GM11168 (cell line): Measurements from ENCODE around the gene PODXL2.
"Not testable (repeated sequence)": the region's sequence is repeated elsewhere in the genome, so short reads cannot be mapped to it uniquely, and the experiment has no call there.

Experiments
- in situ Hi-C: fragments of 300-500 bp; cut with MboI; formaldehyde crosslinking; loops from one replicate; pipeline ENCODE4 v1.12.0; 2022; ENCODE audit warnings: low sequenced_read_pairs; ENCODE audit not compliant: unreplicated experiment

The PODXL2 gene

DNA sequence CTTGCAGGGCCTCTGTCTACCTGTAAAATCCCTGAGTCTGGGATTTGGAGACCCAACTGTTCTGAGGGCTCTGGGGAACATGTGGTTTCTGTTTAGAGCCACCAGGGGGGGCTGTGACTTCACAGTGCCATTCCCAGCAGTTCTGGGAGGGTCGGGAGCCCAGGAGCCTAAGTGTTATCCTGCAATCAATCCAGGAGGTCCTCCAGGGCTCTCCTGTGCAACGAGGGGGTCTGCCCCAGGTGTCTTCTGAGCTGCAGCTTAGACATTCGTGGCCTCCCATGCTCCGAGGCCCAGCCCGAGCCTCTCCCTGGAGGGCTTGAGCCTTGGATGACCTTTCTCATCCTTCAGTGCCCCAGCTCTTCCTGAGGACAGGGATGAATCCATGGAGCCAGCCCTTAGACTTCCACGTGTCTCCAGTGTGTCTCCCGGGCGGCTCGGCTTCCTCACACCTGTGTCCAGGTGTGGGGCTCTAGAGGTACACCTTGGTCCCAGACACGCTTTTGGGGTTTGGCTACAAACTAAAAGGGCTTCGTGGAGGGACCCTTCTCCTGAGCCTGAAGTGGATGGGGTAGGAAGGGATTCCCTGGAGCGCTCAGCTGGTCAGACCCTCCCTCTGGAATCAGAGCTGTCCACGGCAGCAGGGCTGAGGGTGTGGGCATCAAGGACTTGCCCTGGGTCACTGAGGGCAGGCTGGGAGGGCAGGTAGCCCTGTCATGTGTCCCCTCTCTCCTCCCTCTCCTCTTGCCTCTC, 23.4 kb downstream of the PODXL2 start:
- in situ Hi-C loops, result no loop called here

DNA sequence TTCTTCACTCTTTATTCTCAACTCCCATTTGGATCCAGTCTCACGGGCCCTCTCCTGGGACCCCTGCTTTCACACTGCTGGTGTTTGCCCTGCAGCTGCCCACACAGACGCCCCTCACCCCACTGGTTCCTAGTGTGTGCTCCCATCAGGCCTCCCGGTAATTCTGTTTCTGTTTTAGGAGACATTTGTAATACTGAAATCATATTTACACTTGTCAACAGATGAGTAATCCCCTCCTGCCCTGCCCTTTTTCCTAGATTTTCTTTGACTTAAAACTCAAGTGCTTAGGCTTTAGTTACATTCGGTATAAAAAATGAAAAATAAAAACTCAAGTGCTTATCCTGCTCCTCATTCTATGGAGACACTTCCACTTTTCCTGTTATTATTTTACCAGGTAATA, 25.4 kb downstream of the PODXL2 start:
- in situ Hi-C loops, result no loop called here

DNA sequence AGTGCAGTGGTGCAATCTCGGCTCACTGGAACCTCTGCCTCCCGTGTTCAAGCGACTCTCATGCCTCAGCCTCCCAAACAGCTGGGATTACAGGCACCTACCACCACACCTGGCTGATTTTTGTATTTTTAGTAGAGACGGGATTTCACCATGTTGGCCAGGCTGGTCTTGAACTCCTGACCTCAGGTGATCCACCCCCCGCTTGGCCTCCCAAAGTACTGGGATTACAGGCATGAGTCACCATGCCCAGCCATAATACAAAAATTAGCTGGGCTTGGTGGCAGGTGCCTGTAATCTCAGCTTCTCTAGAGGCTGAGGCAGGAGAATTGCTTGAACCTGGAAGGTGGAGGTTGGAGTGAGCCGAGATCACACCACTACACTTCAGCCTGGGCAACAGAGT, 26.0 kb downstream of the PODXL2 start:
- in situ Hi-C loops, result not testable (repeated sequence)

DNA sequence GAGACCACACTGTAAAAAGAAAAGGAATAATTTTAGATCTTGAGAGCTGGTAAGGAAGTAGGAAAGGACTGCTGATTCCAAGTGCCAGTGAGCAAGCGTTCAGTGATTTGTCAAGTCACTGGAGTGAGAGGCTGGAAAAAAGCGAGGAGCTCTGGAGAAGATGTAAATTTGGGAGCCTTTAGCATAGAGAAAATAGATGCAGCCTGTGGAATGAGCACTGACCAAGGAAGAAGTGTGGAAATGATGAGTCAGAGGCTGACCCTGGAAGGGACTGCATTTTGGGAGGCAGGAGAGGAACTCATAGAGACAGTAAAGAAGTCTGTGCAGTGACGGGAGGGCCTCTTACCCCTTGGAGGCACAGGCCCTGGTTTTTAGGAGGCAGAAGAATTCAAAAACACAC, 26.7 kb downstream of the PODXL2 start:
- in situ Hi-C loops, result no loop called here

DNA sequence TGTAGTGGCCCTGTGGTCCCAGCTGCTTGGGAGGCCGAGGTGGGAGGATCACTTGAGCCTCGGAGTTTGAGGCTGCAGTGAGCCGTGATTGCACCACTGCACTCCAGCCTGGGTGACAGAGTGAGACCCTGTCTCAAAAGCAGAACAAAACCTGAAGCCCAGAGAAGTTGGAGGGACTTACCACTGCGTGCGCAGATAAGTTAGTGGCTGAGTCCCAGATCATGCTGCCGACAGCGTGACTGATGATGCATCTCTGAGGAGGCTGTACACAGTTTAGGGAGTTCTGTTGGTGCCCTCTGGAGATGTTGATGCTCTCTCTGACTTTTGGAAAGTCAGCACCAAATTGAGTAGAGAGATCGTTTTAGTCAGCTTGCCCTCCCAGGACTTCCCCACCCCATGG, 27.9 kb downstream of the PODXL2 start:
- in situ Hi-C loops, result no loop called here

DNA sequence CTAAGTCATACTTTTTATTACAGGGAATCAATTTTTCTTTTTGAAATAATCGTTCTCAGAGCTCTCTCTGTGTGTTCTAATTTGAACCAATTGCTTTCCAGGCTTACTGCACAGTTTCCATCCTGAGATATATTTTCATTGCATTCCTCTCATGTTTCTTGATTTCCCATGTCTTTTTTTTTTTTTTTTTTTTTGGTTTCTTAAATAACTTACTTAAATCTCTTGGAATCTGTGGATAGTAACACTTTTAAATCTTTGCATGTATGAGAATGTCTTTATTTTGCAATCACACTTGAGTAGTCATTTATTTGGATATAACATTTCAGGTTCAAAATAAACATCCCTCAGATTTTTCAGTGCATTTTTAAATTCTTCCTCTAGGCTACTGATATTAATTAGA, 29.2 kb downstream of the PODXL2 start:
- in situ Hi-C loops, result no loop called here

DNA sequence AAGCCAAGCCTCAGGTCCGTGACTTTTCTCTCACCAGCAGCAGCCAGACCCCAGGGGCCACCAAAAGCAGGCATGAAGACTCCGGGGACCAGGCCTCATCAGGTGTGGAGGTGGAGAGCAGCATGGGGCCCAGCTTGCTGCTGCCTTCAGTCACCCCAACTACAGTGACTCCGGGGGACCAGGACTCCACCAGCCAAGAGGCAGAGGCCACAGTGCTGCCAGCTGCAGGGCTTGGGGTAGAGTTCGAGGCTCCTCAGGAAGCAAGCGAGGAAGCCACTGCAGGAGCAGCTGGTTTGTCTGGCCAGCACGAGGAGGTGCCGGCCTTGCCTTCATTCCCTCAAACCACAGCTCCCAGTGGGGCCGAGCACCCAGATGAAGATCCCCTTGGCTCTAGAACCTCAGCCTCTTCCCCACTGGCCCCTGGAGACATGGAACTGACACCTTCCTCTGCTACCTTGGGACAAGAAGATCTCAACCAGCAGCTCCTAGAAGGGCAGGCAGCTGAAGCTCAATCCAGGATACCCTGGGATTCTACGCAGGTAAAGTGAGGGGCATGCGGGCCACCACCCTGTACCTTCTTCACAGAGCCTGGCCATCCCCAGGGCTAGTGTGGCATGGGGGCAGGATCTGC, 31.8 kb downstream of the PODXL2 start:
- in situ Hi-C loops, result no loop called here

DNA sequence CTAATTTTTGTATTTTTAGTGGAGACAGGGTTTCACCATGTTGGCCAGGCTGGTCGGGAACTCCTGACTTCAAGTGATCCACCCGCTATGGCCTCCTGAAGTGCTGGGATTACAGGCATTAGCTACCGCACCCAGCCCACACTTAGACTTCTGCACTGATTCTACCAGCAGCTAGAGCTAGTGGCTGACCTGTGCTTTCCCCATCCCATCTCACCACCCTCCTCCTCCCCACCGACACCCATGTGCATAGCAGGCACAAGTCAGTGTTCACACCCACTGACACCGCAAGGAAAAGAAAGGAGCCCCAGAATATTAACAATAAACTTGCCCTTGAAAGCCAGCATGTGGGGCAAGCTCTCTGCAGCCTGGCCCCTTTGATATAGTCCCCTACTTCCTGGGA, 32.6 kb downstream of the PODXL2 start:
- in situ Hi-C loops, result no loop called here

DNA sequence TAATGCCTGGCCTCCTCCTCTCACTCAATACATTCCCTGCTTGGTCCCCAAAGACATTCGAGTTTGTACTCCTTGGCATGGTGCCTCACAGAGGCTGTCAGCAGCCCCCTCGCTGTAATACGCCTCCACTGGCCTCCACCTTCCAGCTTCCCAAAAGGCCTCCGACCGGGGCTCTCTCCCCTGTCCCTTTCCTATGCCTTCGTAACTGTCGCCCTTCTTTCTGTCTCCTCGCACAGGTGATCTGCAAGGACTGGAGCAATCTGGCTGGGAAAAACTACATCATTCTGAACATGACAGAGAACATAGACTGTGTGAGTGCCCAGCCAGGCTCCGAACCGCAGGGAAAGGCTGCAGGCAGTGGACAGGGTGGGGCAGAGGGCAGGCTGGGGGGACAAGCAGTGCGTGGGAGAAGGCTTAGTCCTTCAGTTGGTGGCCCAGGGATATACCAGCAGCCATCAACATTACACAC, 33.0 kb downstream of the PODXL2 start:
- in situ Hi-C loops, result no loop called here

DNA sequence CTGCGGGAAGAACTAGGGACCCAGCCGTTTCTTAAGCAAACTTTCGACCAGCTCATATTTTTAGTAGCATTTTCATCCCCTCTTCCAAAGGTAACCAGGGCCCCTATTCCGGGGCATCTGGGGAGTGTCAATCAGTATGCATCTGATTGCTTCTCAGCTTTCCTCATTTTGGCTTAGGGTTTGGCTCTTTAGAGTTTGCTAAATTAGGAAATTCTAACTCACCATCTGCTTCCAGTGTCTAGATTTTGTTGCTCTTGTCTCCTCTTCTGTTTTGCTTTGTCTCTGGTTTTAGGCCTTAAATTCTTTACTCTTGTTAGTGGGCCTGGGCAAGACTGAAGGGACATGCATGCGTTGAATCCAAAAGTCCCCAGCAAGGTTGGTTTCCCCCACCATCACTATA, 34.2 kb downstream of the PODXL2 start:
- in situ Hi-C loops, result no loop called here

DNA sequence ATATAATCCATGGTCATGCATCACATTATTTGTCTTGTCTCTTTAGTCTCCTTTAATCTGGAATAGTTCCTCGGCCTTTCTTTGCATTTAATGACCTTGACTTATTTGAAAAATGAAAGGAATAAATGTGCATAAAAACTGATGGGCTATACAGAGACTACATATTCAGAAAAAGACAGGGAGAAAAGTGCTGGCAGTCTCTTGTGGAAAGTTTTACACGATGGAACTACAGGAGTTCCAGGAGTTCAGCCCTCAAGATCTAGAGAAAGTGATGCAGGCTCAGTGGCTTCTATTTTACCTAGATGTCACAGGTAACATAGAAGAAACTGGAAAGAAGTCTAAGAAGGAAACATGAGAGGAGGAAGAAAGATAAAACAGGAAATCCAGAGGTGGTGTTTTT, 36.2 kb downstream of the PODXL2 start:
- in situ Hi-C loops, result no loop called here

DNA sequence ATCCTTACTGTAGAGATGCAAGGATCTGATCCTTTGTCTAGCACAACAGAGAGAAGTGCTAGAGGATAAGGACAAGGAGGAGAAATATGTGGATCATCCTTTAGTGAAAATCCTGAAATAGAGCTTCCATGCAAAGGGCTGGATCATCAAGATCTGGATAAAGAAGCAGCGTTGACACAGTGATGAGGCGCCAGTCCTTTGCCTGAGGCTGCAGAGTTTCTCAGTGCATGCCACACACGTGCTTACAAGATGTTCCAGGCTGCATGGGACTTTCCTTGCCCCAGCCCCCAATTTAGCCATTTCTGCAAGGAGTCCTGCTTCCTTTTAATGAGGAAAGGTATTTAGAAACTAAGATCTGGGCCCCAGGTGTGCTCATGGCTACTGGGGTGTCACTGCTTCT, 36.6 kb downstream of the PODXL2 start:
- in situ Hi-C loops, result no loop called here

DNA sequence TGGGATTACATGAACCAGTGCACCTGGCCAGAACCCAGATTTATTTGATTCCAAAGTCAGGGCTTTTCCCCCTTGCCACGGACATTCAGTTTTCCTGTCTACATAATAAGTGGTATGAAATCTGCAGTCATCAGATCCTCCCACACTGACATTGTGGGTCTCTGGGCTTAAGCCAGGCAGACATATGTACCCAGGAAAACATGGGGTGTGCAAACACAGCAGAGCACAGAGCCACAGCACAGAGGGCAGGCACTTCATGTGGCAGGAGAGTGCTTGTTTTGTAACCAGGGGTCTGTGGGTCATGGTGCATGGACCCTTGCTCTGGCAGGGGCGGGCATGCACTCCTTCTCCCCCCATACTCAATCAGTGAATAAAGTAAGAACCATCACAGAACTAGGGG, 37.7 kb downstream of the PODXL2 start:
- in situ Hi-C loops, result no loop called here

DNA sequence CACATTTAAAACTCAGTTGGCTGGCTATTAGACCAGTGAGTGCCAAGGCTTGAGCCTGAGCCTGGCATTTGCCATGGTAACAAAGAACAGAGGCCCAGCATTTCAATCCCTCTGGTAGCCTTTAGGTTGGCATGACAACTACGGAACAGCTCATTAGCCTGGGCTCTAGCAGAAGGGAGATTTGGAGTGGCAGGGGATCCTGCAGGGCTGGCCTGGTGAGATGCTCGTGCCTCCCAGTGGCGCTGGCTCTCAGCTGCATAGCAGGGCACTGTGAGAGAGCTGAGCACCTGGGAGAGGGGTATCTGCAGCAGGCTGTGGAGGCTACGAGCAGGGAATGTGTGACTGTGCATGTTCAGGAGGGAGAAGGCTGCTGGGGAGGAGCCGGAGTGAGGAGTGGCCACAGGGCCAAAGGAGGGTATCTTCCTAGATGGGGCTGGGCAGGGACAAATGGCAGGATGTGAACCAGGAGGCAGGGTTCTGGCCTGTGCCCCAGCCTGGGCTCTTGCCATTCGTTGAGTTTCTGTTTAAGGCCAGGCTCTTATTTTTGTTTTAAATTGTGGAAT, 38.2 kb downstream of the PODXL2 start:
- in situ Hi-C loops, result no loop called here

DNA sequence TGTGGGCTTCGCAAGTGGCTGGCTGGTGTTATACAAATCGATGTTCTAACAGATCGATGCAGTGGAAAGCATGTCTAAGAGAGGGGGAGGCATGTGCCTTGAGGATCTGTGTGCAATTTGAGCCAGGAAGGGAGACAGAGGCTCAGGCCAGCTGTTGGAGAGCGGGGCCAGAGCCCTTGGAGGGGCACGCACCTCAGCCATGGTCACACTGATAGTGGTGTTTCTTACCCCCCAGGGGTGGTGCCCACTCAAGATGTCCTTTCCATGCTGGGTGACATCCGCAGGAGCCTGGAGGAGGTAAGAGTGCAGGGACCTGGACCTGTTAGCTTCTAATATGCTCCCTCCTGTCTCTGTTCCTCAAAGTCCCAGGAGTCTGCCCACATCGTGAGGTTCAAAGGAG, 39.9 kb downstream of the PODXL2 start:
- in situ Hi-C loops, result no loop called here

DNA sequence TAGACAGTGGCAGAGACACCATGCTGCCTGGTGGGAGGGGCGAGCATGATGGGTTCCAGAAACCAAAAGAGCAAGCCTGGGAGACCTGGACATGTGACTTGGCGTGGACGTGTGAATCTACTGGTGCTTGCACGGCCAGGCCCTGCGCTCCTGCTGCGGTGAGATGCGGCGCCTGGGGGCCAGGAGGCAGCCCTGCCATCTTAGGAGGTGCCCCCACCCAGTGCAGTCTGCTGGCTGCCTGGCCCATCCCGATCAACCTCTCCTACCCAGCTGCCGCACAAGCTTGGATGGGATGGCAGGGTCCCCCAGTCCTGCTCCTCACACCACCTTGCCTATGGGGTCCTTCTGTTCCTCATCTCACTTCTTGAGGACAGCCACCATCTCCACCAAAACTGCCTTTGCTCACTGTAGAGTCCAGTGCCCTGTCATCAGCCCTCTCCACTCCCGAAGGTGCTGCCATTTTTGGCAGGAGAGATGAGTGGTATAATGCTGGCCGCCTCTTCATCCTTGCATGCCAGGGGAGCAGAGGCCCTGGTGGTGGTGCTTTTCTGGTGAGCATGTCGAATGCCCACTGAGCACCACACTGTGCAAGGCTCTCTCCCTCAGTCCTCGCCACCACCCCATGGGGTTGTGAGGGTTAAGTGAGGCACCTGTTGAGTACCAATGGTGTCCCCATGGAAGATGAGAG, 40.7 kb downstream of the PODXL2 start:
- in situ Hi-C loops, result no loop called here

DNA sequence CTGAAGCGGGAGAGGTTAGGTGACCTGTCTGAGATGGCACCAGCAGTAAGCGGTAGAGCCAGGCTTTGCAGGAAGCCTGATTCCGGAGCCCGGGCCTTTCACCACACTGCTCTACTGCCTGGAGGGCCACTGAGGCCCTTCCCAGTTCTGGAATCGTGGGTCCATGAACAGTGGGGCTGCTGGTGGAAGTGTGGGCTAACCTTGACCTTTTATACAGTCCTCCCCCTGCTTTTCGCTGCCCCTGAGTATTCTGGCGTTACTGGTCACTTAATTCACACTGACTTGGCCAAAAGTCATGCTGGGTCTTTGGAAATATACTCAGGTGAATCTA, 41.2 kb downstream of the PODXL2 start:
- in situ Hi-C loops, result no loop called here

DNA sequence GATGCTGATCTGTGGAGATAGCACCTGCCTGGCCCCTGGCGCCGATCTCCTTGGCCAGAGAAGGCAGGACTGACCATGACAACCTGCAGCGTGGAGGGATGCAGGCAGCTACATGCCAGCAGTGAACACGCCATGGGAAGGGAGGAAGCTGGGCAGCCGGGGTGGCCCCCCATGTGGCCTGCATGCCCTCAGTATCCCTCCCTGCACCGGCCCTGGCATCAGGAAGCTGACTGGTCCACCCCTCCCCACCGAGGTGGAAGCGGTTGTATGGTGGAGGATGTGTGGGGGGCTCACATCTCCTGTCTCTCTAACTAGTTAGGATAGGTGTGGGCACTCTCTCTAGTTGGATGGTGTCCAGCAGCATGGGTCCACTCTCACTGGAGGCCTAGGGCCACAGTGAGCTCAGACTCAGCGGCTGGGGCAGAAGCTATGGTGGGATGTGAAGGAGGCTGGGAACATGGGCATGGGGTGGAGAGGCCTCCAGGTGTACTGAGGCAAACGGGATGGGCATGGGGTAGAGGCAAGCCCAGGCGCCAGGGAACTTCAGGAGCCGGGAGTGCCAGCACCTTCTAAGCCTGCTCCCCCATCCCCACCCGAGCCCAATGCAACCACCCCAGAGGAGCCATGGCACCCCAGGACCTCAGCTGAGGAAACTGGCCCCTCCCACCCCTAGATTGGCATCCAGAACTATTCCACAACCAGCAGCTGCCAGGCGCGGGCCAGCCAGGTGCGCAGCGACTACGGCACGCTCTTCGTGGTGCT, 42.0 kb downstream of the PODXL2 start:
- in situ Hi-C loops, result no loop called here

DNA sequence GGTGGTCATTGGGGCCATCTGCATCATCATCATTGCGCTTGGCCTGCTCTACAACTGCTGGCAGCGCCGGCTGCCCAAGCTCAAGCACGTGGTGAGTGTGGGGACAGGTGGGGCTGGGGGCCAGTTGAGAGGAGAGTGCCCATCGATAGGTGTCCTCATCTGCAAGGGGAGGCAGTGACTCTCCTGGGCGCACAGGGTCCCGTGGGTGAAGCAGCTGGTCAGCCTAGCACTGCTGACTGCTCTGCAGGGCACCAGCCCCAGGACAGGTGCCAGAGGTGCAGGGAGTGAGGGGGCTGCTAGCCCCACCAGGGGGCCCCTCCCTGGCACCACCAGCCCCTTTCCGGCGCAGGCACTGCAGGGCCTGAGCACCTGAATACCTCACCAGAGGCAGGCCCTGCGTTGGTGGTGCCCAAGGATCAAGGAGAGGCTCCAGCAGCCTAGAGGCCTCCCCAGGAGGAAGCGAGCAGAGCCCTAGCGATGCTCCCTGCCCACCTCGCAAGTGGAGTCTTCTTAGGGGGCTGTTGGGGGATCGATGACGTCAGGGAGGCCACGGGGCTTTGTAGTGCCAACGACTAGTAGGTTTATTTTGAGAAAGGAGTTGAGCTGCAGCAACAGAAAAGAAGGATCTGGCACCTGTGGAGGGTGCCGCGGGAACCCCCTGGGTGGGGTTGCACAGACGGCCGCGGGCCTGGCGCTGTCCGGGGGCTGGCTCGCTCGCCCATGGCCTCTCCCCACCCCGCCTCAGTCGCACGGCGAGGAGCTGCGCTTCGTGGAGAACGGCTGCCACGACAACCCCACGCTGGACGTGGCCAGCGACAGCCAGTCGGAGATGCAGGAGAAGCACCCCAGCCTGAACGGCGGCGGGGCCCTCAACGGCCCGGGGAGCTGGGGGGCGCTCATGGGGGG, 42.8 kb downstream of the PODXL2 start:
- in situ Hi-C loops, result no loop called here
